NB4 (cell line): ENCODE results near the gene IRF2BP2.

ENCODE experiments used
- CTCF ChIP-seq: IDR thresholded peaks from one replicate; pipeline ENCODE4 v1.5.1; 2012; ENCODE audit warnings: low read depth, low read length
- MAX ChIP-seq: IDR thresholded peaks from 2 replicates; pipeline ENCODE4 v1.6.1; 2011; ENCODE audit warnings: low read depth, low read length
- MYC ChIP-seq: IDR thresholded peaks from 2 replicates; pipeline ENCODE4 v1.6.1; 2011; ENCODE audit warnings: low read depth, low read length
- POLR2A ChIP-seq: IDR thresholded peaks from 2 replicates; pipeline ENCODE4 v1.6.1; 2011; ENCODE audit warnings: mild to moderate bottlenecking; ENCODE audit not compliant: insufficient read length; ENCODE audit errors: extremely low read depth

- no peak for TF ChIP-seq CTCF
- no peak for TF ChIP-seq POLR2A
- no peak for TF ChIP-seq MYC
- TF ChIP-seq MAX = no peak
These were observed 9.8 kb upstream of the IRF2BP2 start for GRCh38 chr1:234619794-234620247.
